Fibroblast of lung (primary cell): Measurements from ENCODE around the gene RUNX2.

Experiments used
- CTCF ChIP-seq, 2 donors: IDR thresholded peaks in 1 of 2; conservative IDR thresholded peaks in 1 of 2; 1 replicate in 1 of 2; 2 replicates in 1 of 2; pipeline ENCODE4 v1.5.1; 2011 to 2012; ENCODE audit warnings: low read length in 2 of 2, control low read depth in 1 of 2, inconsistent platforms in 1 of 2, low read depth in 1 of 2, mild to moderate bottlenecking in 1 of 2
- EZH2 ChIP-seq: IDR thresholded peaks from 2 replicates; pipeline ENCODE4 v1.5.1; 2012; ENCODE audit warnings: low read length, control low read depth, mild to moderate bottlenecking; ENCODE audit errors: missing control alignments

GRCh38 chr6:45607798-45608197 lies 279.7 kb downstream of the RUNX2 start:
- TF ChIP-seq EZH2 (no peak), CTCF (conservative IDR thresholded peaks at IDR 0.05 in 1 of 2, IDR thresholded peaks at IDR 0.05 in 1 of 2; ENCODE audit: low read depth in 1 of 2, low read length in 2 of 2) (no peak)
